ENCODE data around the gene SETD1A.

DNA sequence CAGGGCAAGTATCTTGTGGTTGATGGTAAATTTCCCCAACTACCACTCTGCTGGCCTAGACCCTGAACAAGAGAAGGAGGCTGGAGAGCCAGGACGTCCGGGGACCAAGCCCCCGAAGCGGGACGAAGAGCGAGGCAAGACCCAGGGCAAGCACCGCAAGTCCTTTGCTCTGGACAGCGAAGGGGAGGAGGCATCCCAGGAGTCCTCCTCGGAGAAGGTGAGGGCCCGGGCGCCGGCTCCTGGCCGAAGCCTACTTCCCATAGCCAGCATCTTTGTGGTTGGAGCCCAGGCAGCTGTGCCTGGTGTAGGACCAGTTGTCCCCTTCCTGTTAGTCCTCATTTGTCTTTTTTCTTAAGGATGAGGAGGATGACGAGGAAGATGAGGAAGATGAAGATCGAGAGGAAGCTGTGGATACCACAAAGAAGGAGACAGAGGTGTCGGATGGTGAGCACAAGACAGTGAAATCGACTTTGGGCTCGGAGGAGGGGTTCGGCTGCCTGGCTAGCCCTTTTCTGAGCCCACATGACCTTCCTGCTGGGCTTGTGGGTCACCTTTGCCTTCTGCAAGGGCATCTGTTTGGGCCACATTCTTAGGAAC lies 11.8 kb downstream of the SETD1A start:
- TF ChIP-seq CTCF (IDR thresholded peaks at IDR 0.05) (no peak), EZH2 (IDR thresholded peaks at IDR 0.05) (no peak), EZH2phosphoT487 (IDR thresholded peaks at IDR 0.05) (no peak)
